HepG2 (cell line): ENCODE data around the gene IPP. TPM values are rescaled to one million over a fixed set of nuclear protein-coding genes. Genes with fewer than 3 reads are reported as not detected.

Experiments
- ATM ChIP-seq: fragments of 450-650 bp; IDR thresholded peaks from 2 replicates; pipeline ENCODE4 v1.7.1; 2017; ENCODE audit warnings: mild to moderate bottlenecking, borderline replicate concordance
- CREM ChIP-seq, 2 experiments: sonication (generic) in 1 of 2; formaldehyde crosslinking in 1 of 2; IDR thresholded peaks; 2 replicates each; pipeline versions ENCODE4 v1.4.0 to v1.6.1; 2016 to 2020; ENCODE audit warnings: antibody characterized with exemption in 1 of 2, mild to moderate bottlenecking in 1 of 2, missing genetic modification reagents in 1 of 2
- GATAD2A ChIP-seq: IDR thresholded peaks from 2 replicates; pipeline ENCODE4 v1.6.1; 2016
- KLF16 ChIP-seq, 2 experiments: sonication (generic) in 1 of 2; formaldehyde crosslinking in 1 of 2; IDR thresholded peaks; 2 replicates each; pipeline versions ENCODE4 v1.6.1 to v1.8.0; 2016 to 2023; ENCODE audit warnings: missing genetic modification reagents in 2 of 2, missing compliant biosample characterization in 1 of 2
- MEF2D ChIP-seq: sonication (generic); formaldehyde crosslinking; IDR thresholded peaks from 2 replicates; pipeline ENCODE4 v1.5.1; 2020; ENCODE audit warnings: mild to moderate bottlenecking, missing genetic modification reagents
- NR2F2 ChIP-seq: IDR thresholded peaks from 2 replicates; pipeline ENCODE4 v1.6.1; 2012; ENCODE audit warnings: low read depth, inconsistent platforms, borderline replicate concordance
- POGZ ChIP-seq: sonication (generic); formaldehyde crosslinking; IDR thresholded peaks from 2 replicates; pipeline ENCODE4 v1.4.0; 2020; ENCODE audit warnings: mild to moderate bottlenecking, missing genetic modification reagents
- RARA ChIP-seq: IDR thresholded peaks from 2 replicates; pipeline ENCODE4 v1.6.1; 2016; ENCODE audit warnings: missing genetic modification reagents, missing compliant biosample characterization
- SMYD3 ChIP-seq: sonication (generic); formaldehyde crosslinking; IDR thresholded peaks from 2 replicates; pipeline ENCODE4 v1.8.1; 2023; ENCODE audit warnings: mild to moderate bottlenecking, missing genetic modification reagents
- ZBTB7B ChIP-seq: sonication (generic); formaldehyde crosslinking; IDR thresholded peaks from 2 replicates; pipeline ENCODE4 v1.4.0; 2020; ENCODE audit warnings: missing genetic modification reagents
- ZNF136 ChIP-seq: sonication (generic); formaldehyde crosslinking; IDR thresholded peaks from 2 replicates; pipeline ENCODE4 v1.8.1; 2022; ENCODE audit warnings: low read depth, mild to moderate bottlenecking, moderate library complexity, missing genetic modification reagents
- ZNF329 ChIP-seq: sonication (generic); formaldehyde crosslinking; IDR thresholded peaks from 2 replicates; pipeline ENCODE4 v1.9.0; 2021; ENCODE audit warnings: low read depth, mild to moderate bottlenecking, missing genetic modification reagents
- ZNF484 ChIP-seq: sonication (generic); formaldehyde crosslinking; IDR thresholded peaks from 2 replicates; pipeline ENCODE4 v1.5.1; 2020; ENCODE audit warnings: mild to moderate bottlenecking, low read depth, missing genetic modification reagents, borderline replicate concordance
- polyA plus RNA-seq, 8 experiments: library from polyadenylated mRNA; depleted of rRNA in 3 of 8; stranded (reverse) in 7 of 8; unstranded in 1 of 8; fragments of >200 nt; fragmentation: Illumina TruSeq in 4 of 8; extraction: Trizol in 4 of 8; gene quantifications; 2 replicates each; pipeline versions ENCODE4 v1.2.1 to v1.2.3, GENCODE V29; 2011 to 2016; ENCODE audit warnings: low read depth in 4 of 8, missing spikeins in 1 of 8, mixed read lengths in 1 of 8; ENCODE audit not compliant: insufficient read depth in 1 of 8
- total RNA-seq, 5 experiments: library from RNA; depleted of rRNA; stranded (reverse); fragments of >200 nt; fragmentation: Illumina TruSeq; extraction: Trizol; gene quantifications; 2 replicates each; pipeline ENCODE4 v1.2.3, GENCODE V29; 2016; ENCODE audit warnings: low read depth in 1 of 5
- TF ChIP-seq, protein P1 (sequence below), 2 experiments: sonication (generic) in 1 of 2; formaldehyde crosslinking in 1 of 2; IDR thresholded peaks; 2 replicates each; pipeline versions ENCODE4 v1.4.0 to v1.6.1; 2018 to 2020; ENCODE audit warnings: missing genetic modification reagents in 2 of 2, borderline replicate concordance in 1 of 2, low read depth in 1 of 2, mild to moderate bottlenecking in 1 of 2, missing biosample characterization in 1 of 2
- TF ChIP-seq, protein P2 (sequence below): sonication (generic); formaldehyde crosslinking; IDR thresholded peaks from 2 replicates; pipeline ENCODE4 v1.5.0; 2020; ENCODE audit warnings: missing genetic modification reagents
- TF ChIP-seq, protein P3 (sequence below): sonication (generic); formaldehyde crosslinking; IDR thresholded peaks from 2 replicates; pipeline ENCODE4 v1.9.0; 2021; ENCODE audit warnings: missing genetic modification reagents, borderline replicate concordance
- TF ChIP-seq, protein P4 (sequence below): sonication (generic); formaldehyde crosslinking; IDR thresholded peaks from 2 replicates; pipeline ENCODE4 v1.4.0; 2020; ENCODE audit warnings: low read depth, mild to moderate bottlenecking, missing genetic modification reagents
- TF ChIP-seq, protein P5 (sequence below): sonication (generic); formaldehyde crosslinking; IDR thresholded peaks from 2 replicates; pipeline ENCODE4 v1.8.0; 2022; ENCODE audit warnings: mild to moderate bottlenecking, missing genetic modification reagents, moderate library complexity

IPP gene
- total and polyA plus RNA-seq, 2 of the 13 experiments (the other 11 are each of a cell fraction or from before 2014, with no cell fraction given) = 3.0 to 9.7 TPM

DNA sequence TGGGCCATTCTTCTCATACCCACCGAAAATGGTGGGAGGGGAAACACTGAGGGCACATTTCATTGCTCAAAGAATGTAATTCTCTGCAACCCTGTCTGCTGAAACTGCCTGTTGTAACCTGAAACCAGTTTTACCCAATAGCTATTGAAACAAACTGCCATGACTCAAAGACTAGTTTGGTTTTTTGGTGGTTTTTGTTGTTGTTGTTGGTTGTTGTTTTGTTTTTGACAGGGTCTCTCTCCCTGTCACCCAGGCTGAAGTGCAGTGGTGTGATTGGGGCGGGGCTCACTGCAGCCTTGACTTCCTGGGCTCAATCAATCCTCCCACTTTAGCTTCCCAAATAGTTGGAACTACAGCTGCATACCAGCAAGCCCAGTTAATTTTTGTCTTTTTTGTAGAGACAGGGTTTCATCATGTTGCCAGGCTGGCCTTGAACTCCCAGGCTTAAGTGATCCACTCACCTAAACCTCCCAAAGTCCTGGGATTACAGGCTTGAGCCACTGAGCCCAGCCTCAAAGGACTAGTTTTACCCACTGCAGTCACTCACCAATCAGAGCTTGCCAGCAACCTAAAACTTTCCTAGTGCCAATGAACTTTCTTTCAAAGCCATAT, 2.1 kb upstream of the IPP start (continued):
- TF ChIP-seq, protein P1, sequence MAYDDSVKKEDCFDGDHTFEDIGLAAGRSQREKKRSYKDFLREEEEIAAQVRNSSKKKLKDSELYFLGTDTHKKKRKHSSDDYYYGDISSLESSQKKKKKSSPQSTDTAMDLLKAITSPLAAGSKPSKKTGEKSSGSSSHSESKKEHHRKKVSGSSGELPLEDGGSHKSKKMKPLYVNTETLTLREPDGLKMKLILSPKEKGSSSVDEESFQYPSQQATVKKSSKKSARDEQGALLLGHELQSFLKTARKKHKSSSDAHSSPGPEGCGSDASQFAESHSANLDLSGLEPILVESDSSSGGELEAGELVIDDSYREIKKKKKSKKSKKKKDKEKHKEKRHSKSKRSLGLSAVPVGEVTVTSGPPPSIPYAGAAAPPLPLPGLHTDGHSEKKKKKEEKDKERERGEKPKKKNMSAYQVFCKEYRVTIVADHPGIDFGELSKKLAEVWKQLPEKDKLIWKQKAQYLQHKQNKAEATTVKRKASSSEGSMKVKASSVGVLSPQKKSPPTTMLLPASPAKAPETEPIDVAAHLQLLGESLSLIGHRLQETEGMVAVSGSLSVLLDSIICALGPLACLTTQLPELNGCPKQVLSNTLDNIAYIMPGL (CRISPR knock-in tag; IDR thresholded peaks at IDR 0.05; ENCODE audit: borderline replicate concordance in 1 of 2, low read depth in 1 of 2) = no peak
- TF ChIP-seq MEF2D (CRISPR knock-in tag) = peak; percentile 57; the same call in 1 of the 2 replicates
- TF ChIP-seq ATM = no peak
- TF ChIP-seq KLF16 (CRISPR knock-in tag; IDR thresholded peaks at IDR 0.05) = 0 out of 4 replicates have a peak, but pooled peaks of 1 of the 2 experiments have one; percentile 16
- TF ChIP-seq NR2F2 = peak; percentile 12; the same call in 1 of the 2 replicates
- TF ChIP-seq, protein P2, sequence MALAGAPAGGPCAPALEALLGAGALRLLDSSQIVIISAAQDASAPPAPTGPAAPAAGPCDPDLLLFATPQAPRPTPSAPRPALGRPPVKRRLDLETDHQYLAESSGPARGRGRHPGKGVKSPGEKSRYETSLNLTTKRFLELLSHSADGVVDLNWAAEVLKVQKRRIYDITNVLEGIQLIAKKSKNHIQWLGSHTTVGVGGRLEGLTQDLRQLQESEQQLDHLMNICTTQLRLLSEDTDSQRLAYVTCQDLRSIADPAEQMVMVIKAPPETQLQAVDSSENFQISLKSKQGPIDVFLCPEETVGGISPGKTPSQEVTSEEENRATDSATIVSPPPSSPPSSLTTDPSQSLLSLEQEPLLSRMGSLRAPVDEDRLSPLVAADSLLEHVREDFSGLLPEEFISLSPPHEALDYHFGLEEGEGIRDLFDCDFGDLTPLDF = 0 out of 2 replicates have a peak, but pooled peaks have one; percentile 20
- no peak for TF ChIP-seq SMYD3
- TF ChIP-seq, protein P3, sequence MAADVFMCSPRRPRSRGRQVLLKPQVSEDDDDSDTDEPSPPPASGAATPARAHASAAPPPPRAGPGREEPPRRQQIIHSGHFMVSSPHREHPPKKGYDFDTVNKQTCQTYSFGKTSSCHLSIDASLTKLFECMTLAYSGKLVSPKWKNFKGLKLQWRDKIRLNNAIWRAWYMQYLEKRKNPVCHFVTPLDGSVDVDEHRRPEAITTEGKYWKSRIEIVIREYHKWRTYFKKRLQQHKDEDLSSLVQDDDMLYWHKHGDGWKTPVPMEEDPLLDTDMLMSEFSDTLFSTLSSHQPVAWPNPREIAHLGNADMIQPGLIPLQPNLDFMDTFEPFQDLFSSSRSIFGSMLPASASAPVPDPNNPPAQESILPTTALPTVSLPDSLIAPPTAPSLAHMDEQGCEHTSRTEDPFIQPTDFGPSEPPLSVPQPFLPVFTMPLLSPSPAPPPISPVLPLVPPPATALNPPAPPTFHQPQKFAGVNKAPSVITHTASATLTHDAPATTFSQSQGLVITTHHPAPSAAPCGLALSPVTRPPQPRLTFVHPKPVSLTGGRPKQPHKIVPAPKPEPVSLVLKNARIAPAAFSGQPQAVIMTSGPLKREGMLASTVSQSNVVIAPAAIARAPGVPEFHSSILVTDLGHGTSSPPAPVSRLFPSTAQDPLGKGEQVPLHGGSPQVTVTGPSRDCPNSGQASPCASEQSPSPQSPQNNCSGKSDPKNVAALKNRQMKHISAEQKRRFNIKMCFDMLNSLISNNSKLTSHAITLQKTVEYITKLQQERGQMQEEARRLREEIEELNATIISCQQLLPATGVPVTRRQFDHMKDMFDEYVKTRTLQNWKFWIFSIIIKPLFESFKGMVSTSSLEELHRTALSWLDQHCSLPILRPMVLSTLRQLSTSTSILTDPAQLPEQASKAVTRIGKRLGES (CRISPR knock-in tag) = 0 out of 2 replicates have a peak, but pooled peaks have one; percentile 44
- 0 out of 2 replicates have a peak, but pooled peaks have one; percentile 44 for TF ChIP-seq ZNF329
- TF ChIP-seq POGZ = peak; percentile 43
- no peak for TF ChIP-seq ZNF136 (CRISPR knock-in tag)
- TF ChIP-seq, protein P4, sequence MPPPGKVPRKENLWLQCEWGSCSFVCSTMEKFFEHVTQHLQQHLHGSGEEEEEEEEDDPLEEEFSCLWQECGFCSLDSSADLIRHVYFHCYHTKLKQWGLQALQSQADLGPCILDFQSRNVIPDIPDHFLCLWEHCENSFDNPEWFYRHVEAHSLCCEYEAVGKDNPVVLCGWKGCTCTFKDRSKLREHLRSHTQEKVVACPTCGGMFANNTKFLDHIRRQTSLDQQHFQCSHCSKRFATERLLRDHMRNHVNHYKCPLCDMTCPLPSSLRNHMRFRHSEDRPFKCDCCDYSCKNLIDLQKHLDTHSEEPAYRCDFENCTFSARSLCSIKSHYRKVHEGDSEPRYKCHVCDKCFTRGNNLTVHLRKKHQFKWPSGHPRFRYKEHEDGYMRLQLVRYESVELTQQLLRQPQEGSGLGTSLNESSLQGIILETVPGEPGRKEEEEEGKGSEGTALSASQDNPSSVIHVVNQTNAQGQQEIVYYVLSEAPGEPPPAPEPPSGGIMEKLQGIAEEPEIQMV (CRISPR knock-in tag) = no peak
- peak; percentile 45 for TF ChIP-seq GATAD2A (CRISPR knock-in tag)
- 0 out of 2 replicates have a peak, but pooled peaks have one; percentile 6 for TF ChIP-seq CREM (IDR thresholded peaks at IDR 0.05)
- no peak for TF ChIP-seq CREM (CRISPR knock-in tag; IDR thresholded peaks at IDR 0.05)
- TF ChIP-seq ZBTB7B = peak; percentile 18; the same call in 1 of the 2 replicates
- TF ChIP-seq ZNF484 (CRISPR knock-in tag) = no peak
- peak; percentile 35 for TF ChIP-seq RARA (CRISPR knock-in tag)
- TF ChIP-seq, protein P5, sequence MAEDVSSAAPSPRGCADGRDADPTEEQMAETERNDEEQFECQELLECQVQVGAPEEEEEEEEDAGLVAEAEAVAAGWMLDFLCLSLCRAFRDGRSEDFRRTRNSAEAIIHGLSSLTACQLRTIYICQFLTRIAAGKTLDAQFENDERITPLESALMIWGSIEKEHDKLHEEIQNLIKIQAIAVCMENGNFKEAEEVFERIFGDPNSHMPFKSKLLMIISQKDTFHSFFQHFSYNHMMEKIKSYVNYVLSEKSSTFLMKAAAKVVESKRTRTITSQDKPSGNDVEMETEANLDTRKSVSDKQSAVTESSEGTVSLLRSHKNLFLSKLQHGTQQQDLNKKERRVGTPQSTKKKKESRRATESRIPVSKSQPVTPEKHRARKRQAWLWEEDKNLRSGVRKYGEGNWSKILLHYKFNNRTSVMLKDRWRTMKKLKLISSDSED (CRISPR knock-in tag) = no peak
